HUDEP-2 (cell line): ENCODE results near the gene IL37.

Experiments
- DNase-seq, 76 experiments: peaks; one replicate each; lab custom pipeline; 2025; ENCODE audit not compliant: unreplicated experiment in 76 of 76; lab: John Stamatoyannopoulos, UW

The IL37 gene

GRCh38 chr2:112910865-112911264 is at the start of gene IL37:
TSS of gene IL37 (plus strand) at chr2:112911165. CDS start at chr2:112913013, 1,848 bp downstream.
- DNase-seq, result no peak

- DNase-seq, result no peak
Measured at GRCh38 chr2:112864072-112864471, 46.9 kb upstream of the IL37 start.

DNA sequence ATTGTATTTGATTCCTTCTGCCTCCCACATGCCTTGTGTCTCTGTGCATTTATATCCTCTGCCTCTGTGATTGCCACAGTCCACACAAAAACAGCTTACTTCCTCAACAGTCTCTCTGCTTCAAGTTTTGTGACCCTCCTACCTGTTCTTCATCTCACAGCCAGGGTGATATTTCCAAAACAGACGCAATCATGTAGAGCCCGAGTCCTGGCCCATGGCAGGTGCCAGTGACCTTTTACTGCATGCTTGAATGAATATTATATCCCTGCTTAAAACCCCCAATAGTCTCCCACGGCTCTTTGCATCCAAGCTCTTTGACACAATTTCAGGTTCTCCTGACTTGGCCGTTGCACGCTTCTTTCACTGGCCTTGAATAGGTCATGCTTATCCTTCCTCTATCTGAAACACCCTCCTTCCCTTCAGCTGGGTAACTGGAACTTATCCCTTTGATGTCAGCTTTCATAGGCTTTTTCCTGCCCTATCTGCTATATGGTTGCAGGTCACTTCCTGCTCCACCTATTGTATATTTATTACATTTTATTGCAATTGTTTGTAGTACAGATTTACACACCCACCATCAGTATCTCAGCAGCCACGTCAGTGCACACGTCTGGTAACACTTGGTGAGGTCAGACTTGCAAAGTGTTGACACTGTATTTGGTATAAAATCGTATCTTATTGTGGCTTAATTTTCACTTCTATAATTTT is 44.7 kb upstream of the IL37 start:
- no peak for DNase-seq

- DNase-seq, result no peak
Measured at GRCh38 chr2:112867701-112868631, 43.0 kb upstream of the IL37 start.

- peak in 73 of 76 experiments; percentile 38 to 91 (median 81) for DNase-seq
Measured at GRCh38 chr2:112869258-112869842, 41.6 kb upstream of the IL37 start.

DNA sequence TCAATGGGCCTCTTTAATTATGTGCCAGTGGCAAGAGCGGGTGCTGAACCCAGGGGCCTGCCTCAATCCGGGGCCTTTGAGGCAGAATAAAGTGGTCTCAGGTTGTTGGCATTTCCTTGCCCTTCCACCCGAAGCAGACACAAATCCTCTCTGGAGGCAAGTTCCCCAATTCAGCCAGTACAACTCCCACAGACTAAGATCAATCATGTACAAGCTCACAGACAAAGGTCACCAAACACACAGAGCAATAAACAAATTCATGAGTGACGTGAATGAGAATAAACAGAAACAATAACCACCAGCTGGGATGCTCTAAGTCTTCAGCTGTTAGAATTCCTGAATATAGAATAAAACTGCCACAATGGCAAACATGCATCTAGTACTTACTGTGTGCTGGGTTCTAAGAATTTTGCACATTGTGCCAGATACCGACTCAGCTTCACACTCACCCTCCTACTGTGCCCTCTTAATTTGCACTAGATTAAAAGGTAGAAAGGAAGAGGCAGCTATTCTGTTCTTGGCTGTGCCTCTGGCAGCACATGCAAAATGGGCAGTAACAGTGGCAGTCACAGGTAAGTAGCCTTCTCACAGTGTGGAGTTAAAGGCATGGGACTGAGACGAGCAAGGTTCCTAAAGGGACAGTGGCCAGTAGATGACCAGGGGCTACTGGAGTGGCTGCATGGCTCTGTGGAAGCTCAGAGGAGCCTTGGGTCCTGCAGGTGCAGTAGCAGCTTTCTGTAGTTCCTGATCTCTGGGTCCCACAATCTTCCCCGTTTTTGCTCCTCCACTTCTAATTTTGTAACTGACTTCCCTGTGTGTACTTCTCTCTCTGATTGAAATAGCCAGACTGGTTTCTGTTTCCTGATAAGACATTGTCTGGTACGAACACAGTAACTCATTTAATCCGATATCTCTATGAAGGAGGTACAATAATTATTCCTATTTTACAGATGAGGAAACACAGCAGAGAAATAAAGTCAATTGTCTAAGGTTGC is 39.8 kb upstream of the IL37 start:
- DNase-seq, result no peak

GRCh38 chr2:112876257-112876970 is 34.6 kb upstream of the IL37 start:
- DNase-seq, result no peak

DNA sequence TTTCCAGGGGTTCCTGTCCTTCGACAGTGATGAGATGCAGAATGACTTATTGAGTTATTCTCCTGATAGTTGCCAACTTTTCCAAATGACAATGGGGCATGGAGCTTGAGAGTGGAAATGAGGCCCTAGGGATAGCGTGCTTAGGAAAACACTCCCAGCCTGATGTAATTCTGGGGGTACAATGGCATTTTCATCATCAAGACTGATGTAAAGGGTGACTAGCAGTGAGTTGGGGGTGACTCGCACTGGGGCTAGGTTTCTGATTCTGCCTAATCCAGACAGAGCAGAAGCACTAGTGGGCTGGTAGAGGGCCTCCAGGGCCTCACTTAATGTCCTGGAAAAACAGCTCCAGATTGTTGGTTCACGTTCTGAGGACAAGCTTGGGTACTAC is 34.0 kb upstream of the IL37 start:
- no peak for DNase-seq

- no peak for DNase-seq
Measured at GRCh38 chr2:112877423-112877822, 33.5 kb upstream of the IL37 start.

DNA sequence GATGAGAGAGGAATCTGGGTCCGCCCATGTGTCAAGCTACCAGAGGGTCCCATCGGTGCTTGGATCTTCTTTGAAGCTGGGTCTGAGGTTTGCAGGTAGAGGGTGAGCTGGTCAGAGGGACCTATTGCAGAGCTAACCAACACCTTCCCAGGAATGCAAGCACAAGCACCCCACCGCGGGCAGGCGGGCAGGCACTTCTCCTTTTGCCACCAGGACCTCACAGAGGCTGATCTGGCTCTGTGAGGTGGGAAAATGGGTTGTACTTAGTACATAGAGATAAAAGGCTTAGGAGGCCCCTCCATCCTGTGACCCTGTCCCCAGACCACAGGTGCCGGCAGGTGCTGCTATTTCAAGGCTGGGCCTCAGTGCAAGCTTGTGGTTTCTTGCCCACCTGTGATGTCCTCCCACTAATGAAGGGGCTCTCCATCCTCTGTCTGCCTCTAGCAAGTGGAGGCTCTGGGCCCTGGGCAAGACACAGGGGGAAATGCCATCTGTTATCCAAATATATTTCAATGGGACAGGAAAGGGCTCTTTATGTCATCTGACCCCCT is 31.4 kb upstream of the IL37 start:
- DNase-seq, result no peak

GRCh38 chr2:112880091-112880531 is 30.9 kb upstream of the IL37 start:
- DNase-seq, result no peak

- DNase-seq, result no peak
Measured at GRCh38 chr2:112880696-112881095, 30.3 kb upstream of the IL37 start.

- DNase-seq, result peak in 44 of 76 experiments; percentile 2 to 64 (median 25)
Measured at GRCh38 chr2:112881217-112881985, 29.6 kb upstream of the IL37 start.

GRCh38 chr2:112883669-112884068 is 27.3 kb upstream of the IL37 start:
- no peak for DNase-seq

- DNase-seq, result peak in 61 of 76 experiments; percentile 4 to 76 (median 46)
Measured at GRCh38 chr2:112884869-112885505, 26.0 kb upstream of the IL37 start.

DNA sequence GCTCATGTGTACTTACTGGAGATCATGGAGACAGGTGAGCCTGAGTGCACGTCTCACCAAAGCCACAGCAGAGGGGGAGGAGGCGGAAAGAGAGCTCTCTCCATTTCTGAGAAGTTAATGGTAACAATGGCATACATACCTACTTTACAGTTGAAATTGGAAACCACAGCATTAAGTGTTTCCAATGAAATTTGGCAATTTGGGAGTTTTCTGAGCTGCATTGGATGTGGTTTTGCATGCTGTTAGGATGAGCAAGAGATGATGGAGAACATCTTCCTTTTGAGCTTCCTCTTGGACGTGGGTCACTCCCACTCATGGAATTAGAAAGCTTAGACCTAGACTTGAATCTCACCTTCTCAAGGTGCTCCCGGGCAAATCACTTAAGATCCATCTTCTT is 25.5 kb upstream of the IL37 start:
- no peak for DNase-seq

DNA sequence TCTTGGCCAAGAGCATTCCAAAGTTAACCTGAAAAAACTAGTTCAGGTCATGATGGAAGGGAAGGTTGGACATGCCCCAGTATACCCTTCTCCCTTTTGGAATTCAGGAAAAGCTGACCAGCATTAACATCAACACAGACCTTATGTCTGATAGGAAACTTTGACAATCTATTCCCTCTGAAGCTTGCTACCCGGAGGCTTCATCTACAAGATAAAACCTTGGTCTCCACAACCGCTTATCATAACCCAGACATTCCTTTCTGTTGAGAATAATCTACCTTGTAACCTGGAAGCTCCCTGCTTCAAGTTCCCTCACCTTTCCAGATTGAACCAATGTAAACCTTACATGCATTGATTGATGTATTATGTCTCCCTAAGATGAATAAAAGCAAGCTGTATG is 24.7 kb upstream of the IL37 start:
- DNase-seq, result no peak
